HFFc6 (cell line): ENCODE data around the gene FPR2. TPM values are rescaled to one million over a fixed set of nuclear protein-coding genes. Genes with fewer than 3 reads are reported as not detected.

Source experiments
- DNase-seq: peaks from one replicate; pipeline ENCODE4 v3.0.0-alpha.2; 2018
- H3K27ac Mint-ChIP-seq: 2 replicates; pipeline ENCODE4 v1.8.0; 2020; ENCODE audit warnings: mild to moderate bottlenecking, mixed read lengths
- H3K27me3 Mint-ChIP-seq: 2 replicates; pipeline ENCODE4 v1.8.0; 2021; ENCODE audit warnings: mild to moderate bottlenecking, moderate library complexity, mixed read lengths; ENCODE audit not compliant: insufficient read depth
- H3K36me3 Mint-ChIP-seq: 2 replicates; pipeline ENCODE4 v1.8.0; 2021; ENCODE audit warnings: low read depth, mixed read lengths
- H3K4me1 Mint-ChIP-seq: 2 replicates; pipeline ENCODE4 v1.8.0; 2020; ENCODE audit warnings: low read depth, mixed read lengths
- H3K4me3 Mint-ChIP-seq: 2 replicates; pipeline ENCODE4 v1.8.0; 2020; ENCODE audit warnings: mild to moderate bottlenecking, moderate library complexity, mixed read lengths
- H3K9me3 Mint-ChIP-seq: 2 replicates; pipeline ENCODE4 v1.8.0; 2020; ENCODE audit warnings: mild to moderate bottlenecking, mixed read lengths
- CTCF ChIP-seq: fragments of 200-600 bp; sonication (generic); IDR thresholded peaks from 2 replicates; pipeline ENCODE4 v1.5.0; 2021; ENCODE audit warnings: antibody characterized with exemption, mild to moderate bottlenecking
- total RNA-seq, 6 experiments: library from RNA; stranded (reverse); fragmentation: NEBNext Ultra II Directional; extraction: Animal tissue kit (Norgen Biotek cat#: 25700); gene quantifications; 2 replicates in 1 of 6; 3 replicates in 5 of 6; pipeline ENCODE4 v1.2.3, GENCODE V29; 2021

The FPR2 gene
- total RNA-seq, 6 experiments from 2014 or later, result not detected

GRCh38 chr19:51751655-51752054, 9.3 kb upstream of the FPR2 start, which contains the start of gene FPR1:
Gene FPR1 (minus strand): TSS chr19:51751878. CDS start chr19:51746994, 4,884 bp downstream.
- Mint-ChIP-seq H3K9me3 (peaks cover 4% of the 10 kb centered on the region), H3K27ac (peak within 1 kb of the TSS; percentile 10; the same call in 1 of the 2 replicates), H3K36me3 (no peaks in the 10 kb centered on the region; the same call in 1 of the 2 replicates), H3K4me1 (peaks cover 19% of the 10 kb centered on the region), H3K27me3 (peaks cover 21% of the 10 kb centered on the region), H3K4me3 (peak within 1 kb of the TSS; percentile 29)
- TF ChIP-seq CTCF, result no peak
- no peak for DNase-seq

- no peaks in the 10 kb centered on the region; the same call in 1 of the 2 replicates for H3K36me3 Mint-ChIP-seq
Measured at GRCh38 chr19:51754109-51754508, 6.9 kb upstream of the FPR2 start.

GRCh38 chr19:51754770-51755169, 6.2 kb upstream of the FPR2 start:
- peaks cover 19% of the 10 kb centered on the region for H3K4me1 Mint-ChIP-seq
- no peaks in the 10 kb centered on the region for H3K36me3 Mint-ChIP-seq
- H3K27me3 Mint-ChIP-seq, result peaks cover 22% of the 10 kb centered on the region
- H3K4me3 Mint-ChIP-seq, result no peak overlapping the region
- peaks cover 4% of the 10 kb centered on the region for H3K9me3 Mint-ChIP-seq
- no peak overlapping the region for H3K27ac Mint-ChIP-seq
- DNase-seq, result no peak
- TF ChIP-seq CTCF, result no peak

More at GRCh38 chr19:51754109-51754508, 6.9 kb upstream of the FPR2 start:
- Mint-ChIP-seq H3K4me3 (no peak overlapping the region), H3K9me3 (peaks cover 4% of the 10 kb centered on the region), H3K4me1 (peaks cover 19% of the 10 kb centered on the region), H3K27ac (no peak overlapping the region), H3K27me3 (peaks cover 21% of the 10 kb centered on the region)
- no peak for DNase-seq
- TF ChIP-seq CTCF, result no peak

DNA sequence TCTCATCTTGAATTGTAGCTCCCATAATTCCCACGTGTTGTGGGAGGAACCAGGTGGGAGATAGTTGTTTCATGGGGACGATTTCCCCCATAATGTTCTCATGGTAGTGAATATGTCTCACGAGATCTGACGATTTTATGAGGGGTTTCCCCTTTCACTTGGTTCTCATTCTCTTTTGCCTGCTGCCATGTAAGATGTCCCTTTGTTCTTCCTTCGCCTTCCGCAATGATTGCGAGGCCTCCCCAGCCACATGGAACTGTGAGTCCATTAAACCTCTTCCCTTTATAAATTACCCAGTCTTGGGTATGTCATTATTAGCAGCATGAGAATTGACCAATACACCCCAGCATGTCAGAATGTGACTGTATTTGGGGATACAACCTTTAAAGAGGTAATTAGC, 5.4 kb upstream of the FPR2 start:
- peaks cover 28% of the 10 kb centered on the region for H3K27me3 Mint-ChIP-seq
- H3K36me3 Mint-ChIP-seq, result no peaks in the 10 kb centered on the region
- no peak for DNase-seq
- H3K9me3 Mint-ChIP-seq, result peaks cover 4% of the 10 kb centered on the region
- TF ChIP-seq CTCF, result no peak
- no peak overlapping the region for H3K4me3 Mint-ChIP-seq
- H3K4me1 Mint-ChIP-seq, result peaks cover 16% of the 10 kb centered on the region
- H3K27ac Mint-ChIP-seq, result no peak overlapping the region

DNA sequence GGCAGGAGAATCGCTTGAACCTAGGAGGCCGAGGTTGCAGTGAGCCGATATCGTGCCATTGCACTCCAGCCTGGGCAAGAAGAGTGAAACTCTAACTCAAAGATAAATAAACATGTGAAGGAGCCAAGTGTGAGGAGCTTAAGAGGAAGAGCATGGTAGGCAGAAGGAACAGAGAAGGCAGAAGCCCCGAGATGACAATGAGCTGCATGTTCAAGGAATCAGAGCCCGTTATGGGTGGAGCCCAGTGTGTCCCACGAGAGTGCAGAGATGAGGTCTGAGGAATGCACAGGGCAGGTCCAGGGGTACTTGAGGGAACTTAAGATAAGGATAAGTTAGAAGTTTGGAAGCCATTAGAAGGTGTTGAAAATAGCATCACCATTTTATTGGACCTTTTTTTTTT, 716 bp downstream of the FPR2 start:
- Mint-ChIP-seq H3K27ac (no peak overlapping the region), H3K4me3 (no peak overlapping the region), H3K9me3 (peaks cover 4% of the 10 kb centered on the region), H3K4me1 (no peaks in the 10 kb centered on the region; the same call in 1 of the 2 replicates), H3K27me3 (peaks cover 22% of the 10 kb centered on the region), H3K36me3 (no peaks in the 10 kb centered on the region)
- no peak for TF ChIP-seq CTCF
- no peak for DNase-seq

DNA sequence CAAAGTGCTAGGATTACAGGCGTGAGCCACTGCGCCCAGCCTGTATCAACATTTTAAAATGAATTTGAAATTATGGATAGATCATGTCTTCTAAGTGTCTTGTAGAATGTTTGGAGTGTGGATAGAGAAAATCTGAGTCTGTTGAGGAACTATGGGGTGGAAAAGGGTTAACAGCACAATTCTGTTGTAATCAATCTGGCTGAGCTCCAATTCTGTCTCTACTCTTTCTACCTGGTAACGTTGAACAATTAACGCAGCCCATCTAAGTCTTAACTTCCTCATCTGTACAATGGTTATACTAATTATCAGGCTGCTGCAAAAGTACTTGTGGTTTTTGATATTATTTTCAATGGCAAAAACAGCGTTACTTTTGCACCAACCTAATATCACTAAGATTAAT, 4.1 kb downstream of the FPR2 start:
- no peaks in the 10 kb centered on the region; the same call in 1 of the 2 replicates for H3K4me1 Mint-ChIP-seq
- peaks cover 32% of the 10 kb centered on the region for H3K27me3 Mint-ChIP-seq
- no peak overlapping the region for H3K4me3 Mint-ChIP-seq
- H3K36me3 Mint-ChIP-seq, result no peaks in the 10 kb centered on the region
- no peak overlapping the region for H3K27ac Mint-ChIP-seq
- H3K9me3 Mint-ChIP-seq, result peaks cover 4% of the 10 kb centered on the region; the same call in 1 of the 2 replicates
- DNase-seq, result no peak
- no peak for TF ChIP-seq CTCF
